RWPE2 (cell line): ENCODE measurements around the gene FBXL17.

ENCODE experiments used
- ATAC-seq: fragments of 200-7000 bp; cut with Tn5 transposase; 3 replicates; pipeline ENCODE4 v1.9.1; 2021; ENCODE audit warnings: low read depth
- DNase-seq: peaks from one replicate; pipeline ENCODE4 v3.0.0-alpha.2; 2020; ENCODE audit warnings: low spot score
- H3K27ac ChIP-seq: fragments of 450-650 bp; 2 replicates; pipeline ENCODE4 v1.5.1; 2017; ENCODE audit warnings: mild to moderate bottlenecking; ENCODE audit not compliant: poor library complexity, severe bottlenecking
- H3K27me3 ChIP-seq: fragments of 250-450 bp; sonication (Bioruptor Pico); 2 replicates; pipeline ENCODE4 v1.5.1; 2021; ENCODE audit warnings: mild to moderate bottlenecking, moderate library complexity; ENCODE audit not compliant: insufficient read depth, poor library complexity, severe bottlenecking
- H3K36me3 ChIP-seq: fragments of 250-450 bp; sonication (Bioruptor Pico); 2 replicates; pipeline ENCODE4 v1.5.1; 2020; ENCODE audit warnings: low read depth, mild to moderate bottlenecking, moderate library complexity
- H3K4me1 ChIP-seq: fragments of 250-450 bp; sonication (Bioruptor Pico); 2 replicates; pipeline ENCODE4 v1.5.1; 2021; ENCODE audit warnings: mild to moderate bottlenecking, moderate library complexity; ENCODE audit not compliant: insufficient read depth, poor library complexity, severe bottlenecking
- H3K4me3 ChIP-seq: fragments of 250-450 bp; sonication (Bioruptor Pico); 2 replicates; pipeline ENCODE4 v1.5.1; 2021; ENCODE audit warnings: mild to moderate bottlenecking, moderate library complexity; ENCODE audit not compliant: severe bottlenecking
- H3K9me3 ChIP-seq: fragments of 250-450 bp; sonication (Bioruptor Pico); 2 replicates; pipeline ENCODE4 v1.5.1; 2021; ENCODE audit warnings: mild to moderate bottlenecking, moderate library complexity; ENCODE audit not compliant: severe bottlenecking
- CTCF ChIP-seq: fragments of 450-650 bp; IDR thresholded peaks from one replicate; pipeline ENCODE4 v1.5.1; 2017; ENCODE audit warnings: mild to moderate bottlenecking, moderate library complexity; ENCODE audit not compliant: poor library complexity, severe bottlenecking

The FBXL17 gene

GRCh38 chr5:108024986-108025385, 356.9 kb downstream of the FBXL17 start:
- H3K4me3 ChIP-seq, result no peak overlapping the region
- no peaks in the 10 kb centered on the region for H3K9me3 ChIP-seq
- no peak overlapping the region for H3K27ac ChIP-seq
- no peak for TF ChIP-seq CTCF
- H3K36me3 ChIP-seq, result no peaks in the 10 kb centered on the region
- DNase-seq (no peak), ATAC-seq (no peak)
- H3K27me3 ChIP-seq, result no peaks in the 10 kb centered on the region
- no peaks in the 10 kb centered on the region for H3K4me1 ChIP-seq

- H3K4me3 ChIP-seq, result no peak overlapping the region
- H3K36me3 ChIP-seq, result no peaks in the 10 kb centered on the region
- no peaks in the 10 kb centered on the region for H3K4me1 ChIP-seq
- DNase-seq (no peak), ATAC-seq (no peak)
- no peaks in the 10 kb centered on the region for H3K9me3 ChIP-seq
- no peak for TF ChIP-seq CTCF
- H3K27ac ChIP-seq, result no peak overlapping the region
- no peaks in the 10 kb centered on the region for H3K27me3 ChIP-seq
Measured at GRCh38 chr5:108016101-108016500, 365.8 kb downstream of the FBXL17 start.

- Histone ChIP-seq H3K36me3 (no peaks in the 10 kb centered on the region), H3K9me3 (no peaks in the 10 kb centered on the region), H3K27ac (no peak overlapping the region), H3K27me3 (no peaks in the 10 kb centered on the region), H3K4me3 (no peak overlapping the region), H3K4me1 (no peaks in the 10 kb centered on the region)
- DNase-seq, result no peak
- ATAC-seq, result no peak
- TF ChIP-seq CTCF, result no peak
Measured at GRCh38 chr5:108006791-108007190, 375.1 kb downstream of the FBXL17 start.

- ATAC-seq, result peak; percentile 78; the same call in 2 of the 3 replicates
- Histone ChIP-seq H3K27ac (no peak overlapping the region), H3K27me3 (no peaks in the 10 kb centered on the region), H3K4me3 (no peak overlapping the region), H3K36me3 (no peaks in the 10 kb centered on the region), H3K4me1 (no peaks in the 10 kb centered on the region), H3K9me3 (no peaks in the 10 kb centered on the region)
- no peak for DNase-seq
- TF ChIP-seq CTCF, result no peak
Measured at GRCh38 chr5:108003178-108003577, 378.7 kb downstream of the FBXL17 start.

- Histone ChIP-seq H3K4me3 (no peak overlapping the region), H3K27me3 (no peaks in the 10 kb centered on the region), H3K36me3 (no peaks in the 10 kb centered on the region), H3K4me1 (no peaks in the 10 kb centered on the region), H3K9me3 (no peaks in the 10 kb centered on the region), H3K27ac (no peak overlapping the region)
- ATAC-seq, result no peak
- DNase-seq, result no peak
- TF ChIP-seq CTCF, result no peak
Measured at GRCh38 chr5:108001222-108001621, 380.7 kb downstream of the FBXL17 start.
